NCI-H146 (cell line): ENCODE results near the gene RFC4.
"Not testable (repeated sequence)": the region's sequence is repeated elsewhere in the genome, so short reads cannot be mapped to it uniquely, and the experiment has no call there.

Experiments
- DNase-seq: peaks from one replicate; lab custom pipeline; 2025; lab: John Stamatoyannopoulos, UW

The RFC4 gene

DNA sequence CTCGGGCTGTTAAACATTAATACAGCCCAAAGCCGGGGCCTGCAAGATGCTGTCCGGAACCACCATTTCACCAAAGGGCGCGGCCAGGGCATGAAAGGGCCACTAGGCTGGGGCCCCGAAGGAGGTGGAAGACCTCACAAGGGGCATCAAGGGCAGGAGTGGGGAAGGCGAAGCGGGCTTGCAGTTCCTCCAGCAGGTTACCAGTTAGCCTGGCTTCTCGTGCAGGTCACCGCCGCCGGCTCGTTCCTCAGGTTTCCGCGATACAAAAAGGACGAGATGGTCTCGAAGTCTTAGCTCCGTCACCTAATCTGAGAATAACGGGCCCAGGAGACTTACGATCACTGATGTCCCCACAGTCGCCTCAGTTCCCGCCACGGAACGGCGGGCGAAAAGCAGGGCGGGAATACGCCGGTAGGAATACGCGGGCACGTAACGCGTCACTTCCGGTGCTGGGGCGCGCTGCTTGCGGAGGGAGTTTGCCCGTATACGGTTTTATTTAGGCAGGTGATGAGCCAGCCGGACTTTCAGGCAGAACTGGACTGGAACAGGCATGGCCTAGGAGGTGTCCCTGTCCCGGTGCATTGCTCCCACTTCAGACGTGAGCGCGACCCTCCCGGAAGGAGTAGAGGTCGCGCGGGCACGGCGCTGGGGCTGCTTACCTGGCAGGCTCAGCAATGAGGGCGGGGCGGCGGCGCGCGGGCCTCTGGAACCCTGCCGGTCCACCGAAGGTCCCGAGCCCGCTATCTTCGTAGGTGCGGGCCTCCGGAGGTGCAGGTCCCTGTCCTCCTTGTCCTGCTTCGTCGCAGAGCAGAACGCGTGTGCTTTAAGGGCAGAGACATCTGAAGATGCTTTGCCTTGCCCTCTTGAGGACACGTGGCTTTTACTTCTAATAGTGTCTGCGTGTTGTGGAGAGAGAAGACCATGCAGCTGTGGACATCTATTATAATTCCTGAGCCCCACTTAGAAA, at the start of gene RFC4:
Gene RFC4, minus strand, starts transcription at position 394 of the 967 bp plus-strand sequence. CDS start 1,769 bp downstream, outside the sequence.
- peak; percentile 92 for DNase-seq

GRCh38 chr3:186854954-186855353, 48.7 kb upstream of the RFC4 start:
- DNase-seq, result no peak

GRCh38 chr3:186854146-186854545, 47.9 kb upstream of the RFC4 start:
- DNase-seq, result no peak

DNA sequence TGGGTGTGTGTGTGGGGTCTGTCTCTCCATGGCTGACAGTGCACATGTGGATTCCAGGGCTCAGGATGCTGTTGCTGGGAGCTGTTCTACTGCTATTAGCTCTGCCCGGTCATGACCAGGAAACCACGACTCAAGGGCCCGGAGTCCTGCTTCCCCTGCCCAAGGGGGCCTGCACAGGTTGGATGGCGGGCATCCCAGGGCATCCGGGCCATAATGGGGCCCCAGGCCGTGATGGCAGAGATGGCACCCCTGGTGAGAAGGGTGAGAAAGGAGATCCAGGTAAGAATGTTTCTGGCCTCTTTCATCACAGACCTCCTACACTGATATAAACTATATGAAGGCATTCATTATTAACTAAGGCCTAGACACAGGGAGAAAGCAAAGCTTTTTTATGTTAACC, 46.7 kb upstream of the RFC4 start:
- DNase-seq, result no peak

GRCh38 chr3:186851835-186852234, 45.6 kb upstream of the RFC4 start:
- DNase-seq, result not testable (repeated sequence)

- DNase-seq, result peak; percentile 41
These were observed 43.2 kb upstream of the RFC4 start for GRCh38 chr3:186849374-186849975.

DNA sequence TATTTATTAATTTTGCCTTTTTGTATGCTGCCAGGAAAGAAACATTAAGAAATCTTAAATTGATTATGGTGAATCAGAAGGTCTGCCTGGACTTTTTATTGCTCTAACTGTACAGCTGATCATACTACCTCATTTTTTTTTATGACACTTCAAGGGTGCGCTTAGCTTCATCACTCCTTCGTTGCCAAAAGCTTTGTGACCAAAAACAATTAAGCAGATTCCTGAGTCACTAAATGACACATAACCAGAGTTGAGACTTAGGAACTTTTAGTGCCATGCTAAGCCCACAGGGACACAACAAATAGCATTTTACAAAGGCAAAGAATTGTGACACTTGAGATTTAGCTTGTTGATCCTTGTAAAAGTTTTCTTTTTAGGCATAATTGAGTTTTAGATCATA, 41.2 kb upstream of the RFC4 start:
- DNase-seq, result no peak

GRCh38 chr3:186845756-186846155, 39.5 kb upstream of the RFC4 start:
- no peak for DNase-seq

- no peak for DNase-seq
These were observed 38.6 kb upstream of the RFC4 start for GRCh38 chr3:186844908-186845307.

DNA sequence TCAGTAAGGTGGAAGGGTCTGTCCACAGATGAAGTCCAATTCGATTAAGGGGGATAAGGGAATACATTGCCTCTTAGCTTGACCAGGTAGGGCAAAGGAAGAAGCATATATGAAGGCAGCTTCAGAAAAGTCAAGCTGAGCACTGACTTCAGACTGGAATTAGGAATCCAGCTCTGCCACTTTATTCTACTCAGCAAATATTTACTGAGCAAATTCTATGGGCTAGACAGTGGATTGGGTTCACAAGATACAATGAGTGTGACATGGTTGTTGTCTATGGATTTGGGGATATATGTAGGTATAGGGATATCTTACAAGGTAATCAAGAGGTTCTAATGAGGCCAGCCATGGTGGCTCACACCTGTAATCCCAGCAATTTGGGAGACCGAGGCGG, 36.8 kb upstream of the RFC4 start:
- no peak for DNase-seq

GRCh38 chr3:186842426-186843038, 36.2 kb upstream of the RFC4 start, which contains the start of gene ADIPOQ:
Gene ADIPOQ, plus strand, starts transcription at chr3:186842710. Its CDS starts 10,349 bp downstream, at chr3:186853059.
- DNase-seq, result no peak

GRCh38 chr3:186841620-186842019, 35.3 kb upstream of the RFC4 start:
- no peak for DNase-seq

DNA sequence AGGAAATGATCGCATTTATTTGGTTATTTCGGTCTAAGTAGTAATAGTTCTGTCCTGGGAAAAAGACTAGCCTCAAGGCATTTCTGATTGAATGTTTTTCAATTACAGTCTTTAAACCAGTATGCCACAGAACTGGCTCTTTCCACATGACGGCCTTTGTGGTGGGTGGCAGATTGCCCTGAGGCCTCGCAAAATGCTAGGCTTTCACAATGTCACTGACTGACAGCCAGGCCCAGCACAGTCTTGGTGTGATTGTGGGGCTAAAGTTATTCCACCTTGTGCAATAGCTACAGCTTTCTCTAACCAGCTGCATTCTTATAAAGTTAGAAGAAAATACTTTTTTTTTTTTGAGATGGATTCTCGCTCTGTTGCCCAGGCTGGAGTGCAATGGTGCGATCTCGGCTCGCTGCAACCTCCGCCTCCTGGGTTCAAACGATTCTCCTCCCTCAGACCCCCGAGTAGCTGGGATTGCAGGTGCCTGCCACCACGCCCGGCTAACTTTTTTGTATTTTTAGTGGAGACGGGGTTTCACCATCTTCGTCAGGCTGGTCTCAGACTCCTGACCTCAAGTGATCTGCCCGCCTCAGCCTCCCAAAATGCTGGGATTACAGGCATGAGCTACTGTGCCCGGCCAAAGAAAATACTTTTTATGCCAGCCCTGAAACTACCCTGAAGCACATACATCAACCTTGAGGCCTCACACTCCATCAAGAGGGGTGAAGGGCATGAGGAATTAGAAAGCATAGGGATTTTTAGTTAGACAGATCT, 33.8 kb upstream of the RFC4 start:
- no peak for DNase-seq

DNA sequence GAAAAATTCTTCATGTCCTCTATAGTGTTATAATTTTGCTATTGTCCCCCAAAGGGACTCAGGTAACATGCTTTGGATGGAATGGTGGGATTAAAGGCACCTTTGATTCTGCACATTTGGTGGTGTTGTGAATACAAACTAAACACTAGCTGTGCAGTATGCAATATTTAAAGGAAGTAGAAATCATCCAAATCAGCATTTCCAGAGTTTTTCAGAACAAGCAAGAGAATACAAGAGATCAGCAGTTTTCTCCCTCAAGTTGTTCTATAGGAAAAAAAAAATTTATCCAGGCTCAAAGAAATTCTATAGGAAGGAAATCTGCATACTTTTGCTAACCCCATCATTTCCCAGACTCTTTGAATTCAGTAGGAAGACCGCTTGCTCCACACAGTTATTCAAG, 26.0 kb upstream of the RFC4 start:
- no peak for DNase-seq

GRCh38 chr3:186831798-186832197, 25.5 kb upstream of the RFC4 start:
- DNase-seq, result no peak

GRCh38 chr3:186828340-186828739, 22.1 kb upstream of the RFC4 start:
- DNase-seq, result no peak

DNA sequence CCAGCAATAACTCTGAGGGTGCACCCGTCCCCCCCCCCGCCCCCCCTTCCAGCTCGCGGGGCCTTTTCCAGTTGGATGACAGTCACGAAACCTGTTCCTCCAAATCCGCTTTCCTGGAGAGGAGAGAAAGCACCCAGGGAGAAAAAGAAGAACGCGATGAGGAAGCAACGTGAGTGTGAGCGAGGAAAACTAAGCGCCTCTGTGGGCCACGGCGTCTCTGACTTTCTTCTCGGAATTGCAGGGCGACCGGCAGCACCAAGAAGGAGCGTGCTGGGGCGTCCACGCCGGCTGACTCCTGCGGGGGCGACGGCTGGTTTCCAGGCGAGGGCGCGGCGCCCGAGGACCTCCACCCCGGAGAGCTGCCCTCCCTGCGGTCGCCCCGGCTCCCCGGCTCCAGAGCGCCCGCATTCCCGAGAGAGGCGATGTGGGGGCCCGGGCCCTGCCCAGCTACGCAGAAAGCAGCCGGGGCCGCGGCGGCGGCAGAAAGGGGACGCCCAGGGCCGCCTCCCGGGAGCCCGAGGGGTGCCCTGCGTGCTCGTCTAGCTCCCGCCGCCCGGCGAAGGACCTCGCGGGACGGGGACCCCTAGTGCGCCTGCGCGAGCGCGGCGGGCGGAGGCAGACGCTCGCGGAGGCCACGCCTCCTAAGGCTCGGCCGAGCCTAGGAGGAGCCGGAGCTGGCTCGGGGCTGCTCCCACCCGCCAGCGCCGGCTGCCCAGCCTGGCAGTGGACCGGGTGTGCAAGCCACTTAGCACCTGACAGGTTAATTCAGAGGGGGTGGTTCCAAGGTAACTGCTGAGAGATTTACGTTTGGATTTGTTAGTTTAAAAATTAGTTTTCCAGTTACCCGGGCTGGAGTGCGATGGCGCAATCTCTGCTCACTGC, 20.9 kb upstream of the RFC4 start:
- DNase-seq, result peak; percentile 94

GRCh38 chr3:186826410-186826975, 20.2 kb upstream of the RFC4 start:
- DNase-seq, result peak; percentile 67

GRCh38 chr3:186825872-186826409, 19.7 kb upstream of the RFC4 start:
- DNase-seq, result peak; percentile 69

- peak; percentile 87 for DNase-seq
These were observed 19.1 kb upstream of the RFC4 start for GRCh38 chr3:186825294-186825821.
